Fibroblast of lung (primary cell): ENCODE results near the gene RAP1GAP2. TPM values are rescaled to one million over a fixed set of nuclear protein-coding genes. Genes with fewer than 3 reads are reported as not detected.

Source experiments
- DNase-seq, 2 donors: peaks; one replicate each; pipeline versions ENCODE4 v3.0.0 to v3.0.0-alpha.2; 2010; ENCODE audit warnings: low read depth in 2 of 2
- H2AFZ ChIP-seq: 2 replicates; pipeline ENCODE4 v1.5.1; 2012; ENCODE audit warnings: low read length, control low read depth, inconsistent platforms
- H3K27ac ChIP-seq: 2 replicates; pipeline ENCODE4 v1.5.1; 2011; ENCODE audit warnings: low read length, control low read depth; ENCODE audit not compliant: insufficient read depth
- H3K27me3 ChIP-seq: 2 replicates; pipeline ENCODE4 v1.5.1; 2011; ENCODE audit warnings: mild to moderate bottlenecking, low read length; ENCODE audit not compliant: control insufficient read depth, insufficient read depth
- H3K36me3 ChIP-seq: 2 replicates; pipeline ENCODE4 v1.5.1; 2011; ENCODE audit warnings: low read length; ENCODE audit not compliant: control insufficient read depth, insufficient read depth
- H3K4me1 ChIP-seq: 2 replicates; pipeline ENCODE4 v1.5.1; 2011; ENCODE audit warnings: low read length; ENCODE audit not compliant: control insufficient read depth, insufficient read depth; ENCODE audit errors: extremely low read depth
- H3K4me2 ChIP-seq: 2 replicates; pipeline ENCODE4 v1.5.1; 2011; ENCODE audit warnings: low read length, control low read depth; ENCODE audit not compliant: insufficient read depth; ENCODE audit errors: extremely low read depth
- H3K4me3 ChIP-seq, 4 experiments: fragments of 200-600 bp in 1 of 4; sonication (generic) in 1 of 4; replicated peaks in 1 of 4; 2 replicates each; pipeline ENCODE4 v1.5.1; 2011 to 2016; ENCODE audit warnings: low read length in 4 of 4, low read depth in 3 of 4, mild to moderate bottlenecking in 3 of 4, control low read depth in 2 of 4, inconsistent platforms in 1 of 4, mixed read lengths in 1 of 4; ENCODE audit not compliant: insufficient read depth in 1 of 4; ENCODE audit errors: control extremely low read depth in 1 of 4
- H3K79me2 ChIP-seq: 2 replicates; pipeline ENCODE4 v1.5.1; 2012; ENCODE audit warnings: mild to moderate bottlenecking, low read length, inconsistent platforms; ENCODE audit not compliant: control insufficient read depth, insufficient read depth
- H3K9ac ChIP-seq: 2 replicates; pipeline ENCODE4 v1.5.1; 2011; ENCODE audit warnings: mild to moderate bottlenecking, low read length, control low read depth; ENCODE audit not compliant: insufficient read depth
- H3K9me3 ChIP-seq: 2 replicates; pipeline ENCODE4 v1.5.1; 2012; ENCODE audit warnings: low read depth, low read length; ENCODE audit not compliant: control insufficient read depth, insufficient read depth
- H4K20me1 ChIP-seq: 2 replicates; pipeline ENCODE4 v1.5.1; 2011; ENCODE audit warnings: low read length; ENCODE audit not compliant: control insufficient read depth, insufficient read depth; ENCODE audit errors: extremely low read depth
- EZH2 ChIP-seq: IDR thresholded peaks from 2 replicates; pipeline ENCODE4 v1.5.1; 2012; ENCODE audit warnings: low read length, control low read depth, mild to moderate bottlenecking; ENCODE audit errors: missing control alignments
- polyA plus RNA-seq, 2 donors: library from polyadenylated mRNA; depleted of rRNA in 1 of 2; stranded (reverse) in 1 of 2; unstranded in 1 of 2; fragments of >200 nt; gene quantifications; 2 replicates each; pipeline ENCODE4 v1.2.1, GENCODE V29; 2011 to 2012; ENCODE audit warnings: missing spikeins in 1 of 2
- total RNA-seq: library from RNA; depleted of rRNA; stranded (reverse); fragments of >200 nt; gene quantifications from 2 replicates; pipeline ENCODE4 v1.2.1, GENCODE V29; 2014
- TF ChIP-seq, protein P1 (sequence below), 2 donors: IDR thresholded peaks in 1 of 2; conservative IDR thresholded peaks in 1 of 2; 1 replicate in 1 of 2; 2 replicates in 1 of 2; pipeline ENCODE4 v1.5.1; 2011 to 2012; ENCODE audit warnings: low read length in 2 of 2, control low read depth in 1 of 2, inconsistent platforms in 1 of 2, low read depth in 1 of 2, mild to moderate bottlenecking in 1 of 2

RAP1GAP2 gene
- total and polyA plus RNA-seq, 2 donors (not counting 1 experiment from before 2014, with no cell fraction given): 0.33 to 0.99 TPM

DNA sequence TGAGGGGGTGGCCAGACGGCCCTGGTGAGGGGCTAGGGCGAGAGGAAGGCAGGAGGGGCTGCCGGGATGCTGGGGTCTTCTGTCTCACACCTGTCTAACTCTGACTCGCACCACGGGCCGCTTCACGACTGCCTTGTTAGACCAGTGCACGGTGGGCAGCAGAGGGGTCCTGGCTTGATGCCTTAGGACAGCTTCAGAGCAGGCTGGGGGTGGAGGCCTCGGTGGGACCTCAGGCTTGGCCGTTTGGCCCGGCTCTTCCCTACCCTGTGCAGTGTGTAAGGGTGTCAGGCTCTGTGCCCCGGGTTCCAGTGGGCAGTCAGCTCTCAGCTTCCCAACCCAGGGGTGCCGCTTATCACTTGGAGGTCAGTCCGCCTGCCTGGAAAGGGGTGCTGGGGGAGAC lies 166.5 kb downstream of the RAP1GAP2 start:
- H2AFZ ChIP-seq: no peak overlapping the region
- no peak for TF ChIP-seq EZH2
- TF ChIP-seq, protein P1, sequence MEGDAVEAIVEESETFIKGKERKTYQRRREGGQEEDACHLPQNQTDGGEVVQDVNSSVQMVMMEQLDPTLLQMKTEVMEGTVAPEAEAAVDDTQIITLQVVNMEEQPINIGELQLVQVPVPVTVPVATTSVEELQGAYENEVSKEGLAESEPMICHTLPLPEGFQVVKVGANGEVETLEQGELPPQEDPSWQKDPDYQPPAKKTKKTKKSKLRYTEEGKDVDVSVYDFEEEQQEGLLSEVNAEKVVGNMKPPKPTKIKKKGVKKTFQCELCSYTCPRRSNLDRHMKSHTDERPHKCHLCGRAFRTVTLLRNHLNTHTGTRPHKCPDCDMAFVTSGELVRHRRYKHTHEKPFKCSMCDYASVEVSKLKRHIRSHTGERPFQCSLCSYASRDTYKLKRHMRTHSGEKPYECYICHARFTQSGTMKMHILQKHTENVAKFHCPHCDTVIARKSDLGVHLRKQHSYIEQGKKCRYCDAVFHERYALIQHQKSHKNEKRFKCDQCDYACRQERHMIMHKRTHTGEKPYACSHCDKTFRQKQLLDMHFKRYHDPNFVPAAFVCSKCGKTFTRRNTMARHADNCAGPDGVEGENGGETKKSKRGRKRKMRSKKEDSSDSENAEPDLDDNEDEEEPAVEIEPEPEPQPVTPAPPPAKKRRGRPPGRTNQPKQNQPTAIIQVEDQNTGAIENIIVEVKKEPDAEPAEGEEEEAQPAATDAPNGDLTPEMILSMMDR (conservative IDR thresholded peaks at IDR 0.05 in 1 of 2, IDR thresholded peaks at IDR 0.05 in 1 of 2; ENCODE audit: low read depth in 1 of 2, low read length in 2 of 2): no peak
- H3K27ac ChIP-seq: no peak overlapping the region
- no peak for DNase-seq
- H3K4me2 ChIP-seq: no peak overlapping the region
- H3K27me3 ChIP-seq: no peaks in the 10 kb centered on the region
- no peaks in the 10 kb centered on the region for H3K36me3 ChIP-seq
- no peaks in the 10 kb centered on the region for H3K79me2 ChIP-seq
- no peaks in the 10 kb centered on the region for H3K4me1 ChIP-seq
- H3K4me3 ChIP-seq: no peak overlapping the region
- no peaks in the 10 kb centered on the region for H4K20me1 ChIP-seq
- no peaks in the 10 kb centered on the region for H3K9me3 ChIP-seq
- no peak overlapping the region for H3K9ac ChIP-seq

DNA sequence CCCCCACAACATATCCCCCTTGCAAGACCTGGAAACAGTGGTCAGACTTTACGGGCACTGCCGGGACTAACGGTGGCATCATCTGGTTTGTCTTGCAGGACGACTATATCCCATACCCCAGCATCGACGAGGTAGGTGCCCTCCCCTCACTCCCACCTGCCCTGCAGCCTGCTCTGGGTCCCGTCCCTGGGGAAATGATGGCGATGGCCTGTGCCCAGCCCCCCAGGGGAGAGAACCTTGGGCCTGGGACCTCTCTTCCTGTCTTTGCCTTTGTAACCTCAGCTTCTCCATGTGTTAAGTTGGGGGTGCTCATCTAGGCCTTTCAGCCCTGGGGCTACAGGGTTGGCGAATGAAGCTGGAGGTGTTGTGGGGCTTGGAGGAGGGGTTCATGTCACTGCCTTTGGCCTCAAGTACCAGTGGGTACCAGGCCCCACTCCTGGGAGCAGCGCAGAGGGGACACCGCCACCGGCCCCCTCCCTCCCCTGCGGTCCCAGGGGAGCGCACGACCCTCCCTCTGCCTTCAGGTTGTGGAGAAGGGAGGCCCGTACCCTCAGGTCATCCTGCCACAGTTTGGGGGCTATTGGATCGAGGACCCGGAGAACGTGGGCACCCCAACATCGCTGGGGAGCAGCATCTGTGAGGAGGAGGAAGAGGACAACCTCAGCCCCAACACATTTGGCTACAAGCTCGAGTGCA lies 167.2 kb downstream of the RAP1GAP2 start:
- H3K4me1 ChIP-seq: no peaks in the 10 kb centered on the region
- TF ChIP-seq, protein P1 (conservative IDR thresholded peaks at IDR 0.05 in 1 of 2, IDR thresholded peaks at IDR 0.05 in 1 of 2; ENCODE audit: low read depth in 1 of 2, low read length in 2 of 2): no peak
- TF ChIP-seq EZH2: no peak
- H3K4me2 ChIP-seq: no peak overlapping the region
- H4K20me1 ChIP-seq: no peaks in the 10 kb centered on the region
- no peak overlapping the region for H3K4me3 ChIP-seq
- no peaks in the 10 kb centered on the region for H3K27me3 ChIP-seq
- H3K9me3 ChIP-seq: no peaks in the 10 kb centered on the region
- H3K27ac ChIP-seq: no peak overlapping the region
- no peak overlapping the region for H3K9ac ChIP-seq
- no peak overlapping the region for H2AFZ ChIP-seq
- H3K79me2 ChIP-seq: no peaks in the 10 kb centered on the region
- H3K36me3 ChIP-seq: no peaks in the 10 kb centered on the region
- no peak for DNase-seq

DNA sequence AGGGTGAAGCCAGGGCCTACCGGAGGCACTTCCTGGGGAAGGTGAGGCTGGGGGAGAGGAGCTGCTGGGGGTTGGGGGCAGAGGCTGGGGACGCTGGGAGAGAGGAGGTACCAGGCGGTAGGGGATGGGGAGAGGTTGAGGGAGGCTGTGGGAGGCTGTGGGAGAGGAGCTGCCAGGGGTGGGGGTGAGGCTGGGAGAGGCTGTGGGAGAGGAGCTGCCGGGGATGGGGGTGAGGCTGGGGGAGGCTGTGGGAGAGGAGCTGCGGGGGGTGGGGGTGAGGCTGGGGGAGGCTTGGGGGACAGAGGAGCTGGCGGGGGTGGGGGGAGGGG lies 167.8 kb downstream of the RAP1GAP2 start:
- no peaks in the 10 kb centered on the region for H3K79me2 ChIP-seq
- H3K36me3 ChIP-seq: no peaks in the 10 kb centered on the region
- no peaks in the 10 kb centered on the region for H4K20me1 ChIP-seq
- no peaks in the 10 kb centered on the region for H3K9me3 ChIP-seq
- TF ChIP-seq, protein P1 (conservative IDR thresholded peaks at IDR 0.05 in 1 of 2, IDR thresholded peaks at IDR 0.05 in 1 of 2; ENCODE audit: low read depth in 1 of 2, low read length in 2 of 2): no peak
- TF ChIP-seq EZH2: no peak
- no peak overlapping the region for H3K27ac ChIP-seq
- no peak overlapping the region for H2AFZ ChIP-seq
- H3K4me1 ChIP-seq: no peaks in the 10 kb centered on the region
- H3K4me2 ChIP-seq: no peak overlapping the region
- H3K9ac ChIP-seq: no peak overlapping the region
- no peak overlapping the region for H3K4me3 ChIP-seq
- H3K27me3 ChIP-seq: no peaks in the 10 kb centered on the region
- no peak for DNase-seq
